ENCODE measurements around the gene GOLGA6L25. TPM values are rescaled to one million over a fixed set of nuclear protein-coding genes. Genes with fewer than 3 reads are reported as not detected.
A peak's percentile ranks its signal among the peaks of the same experiment; 100 is the strongest.
"Not testable (repeated sequence)": the region's sequence is repeated elsewhere in the genome, so short reads cannot be mapped to it uniquely, and the experiment has no call there.

The GOLGA6L25 gene, protein sequence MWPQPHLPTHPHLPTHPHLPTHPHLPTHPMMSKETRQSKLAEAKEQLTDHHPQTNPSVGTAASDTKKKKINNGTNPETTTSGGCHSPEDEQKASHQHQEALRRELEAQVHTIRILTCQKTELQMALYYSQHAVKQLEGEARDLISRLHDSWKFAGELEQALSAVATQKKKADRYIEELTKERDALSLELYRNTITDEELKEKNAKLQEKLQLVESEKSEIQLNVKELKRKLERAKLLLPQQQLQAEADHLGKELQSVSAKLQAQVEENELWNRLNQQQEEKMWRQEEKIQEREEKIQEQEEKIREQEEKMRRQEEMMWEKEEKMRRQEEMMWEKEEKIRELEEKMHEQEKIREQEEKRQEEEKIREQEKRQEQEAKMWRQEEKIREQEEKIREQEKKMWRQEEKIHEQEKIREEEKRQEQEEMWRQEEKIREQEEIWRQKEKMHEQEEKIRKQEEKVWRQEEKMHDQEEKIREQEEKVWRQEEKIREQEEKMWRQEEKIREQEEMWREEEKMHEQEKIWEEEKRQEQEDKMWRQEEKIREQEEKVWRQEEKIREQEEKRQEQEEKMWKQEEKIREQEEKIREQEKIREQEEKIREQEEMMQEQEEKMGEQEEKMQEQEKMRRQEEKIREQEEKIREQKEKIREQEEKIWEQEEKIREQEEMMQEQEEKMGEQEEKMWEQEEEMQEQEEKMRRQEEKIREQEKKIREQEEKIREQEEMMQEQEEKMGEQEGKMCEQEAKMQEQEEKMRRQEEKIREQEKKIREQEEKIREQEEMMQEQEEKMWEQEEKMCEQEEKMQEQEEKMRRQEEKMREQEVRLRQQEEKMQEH
- not detected for total RNA-seq

- H3K4me3 ChIP-seq; H3K9me3 ChIP-seq; H3K27me3 ChIP-seq; DNase-seq (ENCODE audit: low spot score); H3K27ac ChIP-seq; H3K4me1 ChIP-seq; H3K36me3 ChIP-seq: not testable (repeated sequence)
Measured at GRCh38 chr15:28553268-28553667, at the start of gene GOLGA6L25. Gene GOLGA6L25 (plus strand): TSS chr15:28553568. CDS start chr15:28553629, 61 bp downstream.

DNA sequence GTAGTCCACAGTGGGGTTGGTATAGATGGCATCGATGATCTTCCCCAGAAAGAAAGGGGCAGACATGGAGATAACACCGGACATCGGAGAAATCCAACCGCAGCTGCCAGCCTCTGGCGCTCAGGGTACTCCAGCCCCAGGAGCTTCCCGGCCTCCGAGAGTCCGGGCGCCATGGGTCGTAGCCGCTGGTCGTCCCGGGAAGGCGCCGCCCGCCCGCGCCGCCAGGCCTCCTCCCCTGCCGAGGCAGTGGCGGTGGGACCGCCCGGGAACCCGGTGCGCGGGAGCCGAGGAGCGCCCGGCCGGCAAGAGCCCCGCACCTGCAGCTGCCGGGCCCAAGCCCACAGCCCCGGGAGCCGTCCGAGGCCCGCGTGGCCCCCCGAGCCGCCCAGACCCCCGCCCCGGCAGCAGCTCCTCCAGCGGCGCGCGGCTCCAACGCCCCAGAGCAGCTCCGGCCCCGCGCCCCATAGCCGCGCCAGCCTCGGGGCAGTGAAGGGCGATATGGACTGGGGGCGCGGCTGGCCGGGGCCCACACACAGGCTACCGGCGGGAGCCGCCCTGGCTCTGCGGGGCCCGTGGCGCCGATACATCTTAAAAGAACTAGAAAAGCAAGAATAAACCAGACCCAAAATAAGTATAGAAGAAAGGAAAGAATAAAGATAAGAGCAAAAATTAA lies 45.0 kb upstream of the GOLGA6L25 start:
- H3K36me3 ChIP-seq; H3K4me1 ChIP-seq; H3K4me3 ChIP-seq; DNase-seq (ENCODE audit: low spot score); H3K27ac ChIP-seq; H3K9me3 ChIP-seq; H3K27me3 ChIP-seq: not testable (repeated sequence)

GRCh38 chr15:28514128-28514527 lies 39.2 kb upstream of the GOLGA6L25 start:
- not testable (repeated sequence) for H3K4me3 ChIP-seq; H3K9me3 ChIP-seq; H3K27me3 ChIP-seq; H3K36me3 ChIP-seq; DNase-seq (ENCODE audit: low spot score); H3K4me1 ChIP-seq; H3K27ac ChIP-seq

- not testable (repeated sequence) for H3K27ac ChIP-seq; H3K36me3 ChIP-seq; H3K4me1 ChIP-seq; H3K27me3 ChIP-seq; H3K4me3 ChIP-seq; DNase-seq (ENCODE audit: low spot score); H3K9me3 ChIP-seq
Measured at GRCh38 chr15:28515208-28515607, 38.2 kb upstream of the GOLGA6L25 start.

- not testable (repeated sequence) for H3K9me3 ChIP-seq; H3K27ac ChIP-seq; H3K27me3 ChIP-seq; H3K4me1 ChIP-seq; H3K36me3 ChIP-seq; H3K4me3 ChIP-seq; DNase-seq (ENCODE audit: low spot score)
Measured at GRCh38 chr15:28532954-28533353, 20.4 kb upstream of the GOLGA6L25 start, which contains the start of gene GOLGA8G. Gene GOLGA8G (minus strand): TSS chr15:28532971. CDS start chr15:28532909, 62 bp downstream.

DNA sequence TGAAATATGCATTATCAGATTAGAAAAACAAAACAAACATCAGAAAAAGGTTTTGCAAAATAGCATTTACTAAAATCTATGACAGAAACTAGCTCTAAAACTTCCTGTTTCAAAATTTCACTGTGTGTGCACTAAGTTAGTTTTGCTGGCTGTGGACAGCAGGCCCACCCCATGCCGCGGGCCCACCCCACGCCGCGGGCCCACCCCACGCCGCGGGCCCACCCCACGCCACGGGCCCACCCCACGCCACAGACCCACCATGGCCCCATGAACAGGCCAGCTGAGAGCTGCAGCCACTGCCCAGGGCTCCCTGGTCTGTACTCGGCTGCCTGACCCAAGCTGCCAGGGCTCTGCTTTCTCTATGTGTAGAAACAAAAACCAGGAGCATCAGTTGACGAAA lies 20.0 kb downstream of the GOLGA6L25 start:
- DNase-seq (ENCODE audit: low spot score), result peak; percentile 18
- not testable (repeated sequence) for H3K36me3 ChIP-seq, H3K4me3 ChIP-seq, H3K4me1 ChIP-seq, H3K27me3 ChIP-seq, H3K9me3 ChIP-seq, H3K27ac ChIP-seq

DNA sequence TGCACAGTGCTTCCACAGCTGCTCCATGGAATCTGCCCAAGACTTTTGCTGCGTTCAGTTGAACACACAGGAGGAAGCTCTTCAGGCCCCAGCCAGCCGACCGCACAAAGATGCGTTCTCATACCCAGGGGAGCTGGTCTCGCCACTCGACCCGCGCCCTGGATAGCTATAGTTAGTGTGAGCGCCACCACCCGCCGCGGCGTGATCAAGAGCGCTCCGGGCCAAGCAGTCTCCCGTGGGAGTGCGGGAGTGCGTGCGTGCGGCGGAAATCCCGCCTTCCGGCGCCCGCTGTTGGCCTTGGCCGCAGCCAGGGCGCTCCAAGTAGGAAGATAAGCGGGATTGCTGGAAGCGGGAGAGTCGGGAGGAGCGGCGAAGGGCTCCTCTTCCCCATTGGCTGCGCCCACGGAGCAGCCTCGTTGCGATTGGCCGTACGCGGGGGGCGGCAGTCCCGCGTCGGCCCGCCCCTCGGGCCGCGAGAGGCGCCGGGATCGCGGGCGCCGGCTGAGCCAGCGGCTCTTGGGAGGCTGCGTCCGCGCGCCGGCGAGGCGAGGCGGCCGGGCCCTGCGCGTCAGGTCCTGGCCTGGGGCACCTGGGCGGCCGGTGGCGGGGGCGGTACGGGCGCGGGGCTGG lies 35.7 kb downstream of the GOLGA6L25 start:
- not testable (repeated sequence) for H3K4me1 ChIP-seq; H3K27me3 ChIP-seq; DNase-seq (ENCODE audit: low spot score); H3K27ac ChIP-seq; H3K36me3 ChIP-seq; H3K9me3 ChIP-seq
- peak overlapping the region in 1 of 2 donors; percentile 39 for H3K4me3 ChIP-seq

DNA sequence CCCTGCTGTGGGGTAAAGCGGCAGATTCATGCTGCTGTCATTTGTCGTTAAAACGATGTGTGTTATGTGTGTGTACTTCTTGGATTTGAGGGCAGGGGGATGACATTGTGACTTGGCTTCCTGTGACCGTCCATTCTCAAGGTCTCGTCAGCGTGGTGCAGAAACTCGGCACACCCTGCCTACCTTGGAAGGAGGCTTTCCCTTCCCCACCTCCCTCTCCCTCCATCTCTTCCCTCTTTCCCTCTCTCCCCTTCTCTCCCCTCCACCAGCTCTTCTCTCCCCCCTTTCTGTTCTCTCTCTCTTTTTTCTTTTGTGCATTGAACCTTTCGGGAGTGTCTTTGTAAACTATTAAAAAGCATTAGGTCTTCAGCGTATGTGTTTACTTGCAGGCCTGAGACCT lies 36.4 kb downstream of the GOLGA6L25 start:
- not testable (repeated sequence) for DNase-seq (ENCODE audit: low spot score); H3K27me3 ChIP-seq; H3K36me3 ChIP-seq; H3K27ac ChIP-seq; H3K4me1 ChIP-seq; H3K9me3 ChIP-seq
- peak overlapping the region; percentile 41 to 42 for H3K4me3 ChIP-seq

- H3K4me1 ChIP-seq; H3K4me3 ChIP-seq; DNase-seq (ENCODE audit: low spot score); H3K9me3 ChIP-seq; H3K27ac ChIP-seq; H3K36me3 ChIP-seq; H3K27me3 ChIP-seq: not testable (repeated sequence)
Measured at GRCh38 chr15:28592395-28592794, 39.0 kb downstream of the GOLGA6L25 start.

GRCh38 chr15:28593424-28594129 lies 40.2 kb downstream of the GOLGA6L25 start:
- H3K27ac ChIP-seq; DNase-seq (ENCODE audit: low spot score); H3K27me3 ChIP-seq; H3K4me3 ChIP-seq; H3K9me3 ChIP-seq; H3K36me3 ChIP-seq; H3K4me1 ChIP-seq: not testable (repeated sequence)

DNA sequence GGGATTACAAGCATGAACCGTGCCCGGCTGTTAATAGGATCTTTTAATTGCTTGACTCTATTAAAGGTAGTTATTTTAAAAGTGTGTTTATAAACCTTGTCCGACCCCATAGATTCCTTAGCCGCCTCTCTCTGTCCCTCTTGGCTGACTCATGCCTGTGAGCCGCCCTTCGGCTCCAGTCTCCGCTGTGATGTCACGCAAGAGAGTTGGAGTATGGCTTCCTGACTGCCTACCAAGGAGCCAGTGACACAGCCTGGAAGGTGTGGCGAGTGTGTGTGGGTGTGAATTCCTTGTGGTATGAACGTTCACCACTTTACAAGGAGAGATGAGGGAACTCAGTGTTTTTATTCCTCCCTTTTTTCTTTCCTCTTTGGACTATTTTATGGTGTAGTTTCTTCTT lies 44.1 kb downstream of the GOLGA6L25 start:
- H3K27me3 ChIP-seq; H3K27ac ChIP-seq; H3K4me3 ChIP-seq; H3K9me3 ChIP-seq; DNase-seq (ENCODE audit: low spot score); H3K4me1 ChIP-seq; H3K36me3 ChIP-seq: not testable (repeated sequence)

DNA sequence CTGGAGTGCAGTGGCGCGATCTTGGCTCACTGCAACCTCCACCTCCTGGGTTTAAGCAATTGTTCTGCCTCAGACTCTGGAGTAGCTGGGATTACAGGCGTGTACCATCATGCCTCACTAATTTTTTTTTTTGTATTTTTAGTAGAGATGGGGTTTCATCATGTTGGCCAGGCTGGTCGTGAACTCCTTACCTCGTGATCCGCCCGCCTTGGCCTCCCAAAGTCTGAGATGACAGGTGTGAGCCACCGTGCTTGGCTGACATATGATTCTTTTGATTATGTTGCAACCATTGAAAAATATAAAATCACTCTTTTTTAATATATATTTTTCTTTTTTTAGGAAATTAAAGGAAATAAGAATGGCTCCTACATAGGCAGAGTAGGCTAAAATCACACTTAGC lies 44.8 kb downstream of the GOLGA6L25 start:
- H3K27me3 ChIP-seq; DNase-seq (ENCODE audit: low spot score): not testable (repeated sequence)

DNA sequence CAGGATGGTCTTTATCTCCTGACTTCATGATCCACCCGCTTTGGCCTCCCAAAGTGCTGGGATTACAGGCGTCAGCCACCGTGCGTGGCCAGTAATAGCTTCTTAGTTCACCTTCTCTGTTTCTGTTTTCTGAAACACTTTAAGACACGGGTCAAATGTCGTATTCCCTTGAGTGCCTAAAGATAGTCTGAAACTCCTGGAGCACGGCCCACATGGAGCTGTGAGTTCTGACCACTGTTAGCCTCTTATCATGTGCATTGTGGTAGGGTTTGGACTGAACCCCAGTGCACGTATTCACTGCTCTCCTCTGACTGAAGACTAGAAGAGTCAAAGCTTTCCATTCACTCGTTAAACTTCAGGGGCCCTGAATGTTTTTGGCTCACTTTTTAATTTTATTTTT lies 48.8 kb downstream of the GOLGA6L25 start:
- H3K4me3 ChIP-seq; H3K27ac ChIP-seq; H3K27me3 ChIP-seq; H3K4me1 ChIP-seq; H3K9me3 ChIP-seq; H3K36me3 ChIP-seq; DNase-seq (ENCODE audit: low spot score): not testable (repeated sequence)

More for the DNA sequence above, 44.8 kb downstream of the GOLGA6L25 start:
- not testable (repeated sequence) for H3K9me3 ChIP-seq, H3K36me3 ChIP-seq, H3K4me1 ChIP-seq, H3K27ac ChIP-seq, H3K4me3 ChIP-seq

Data from right atrium auricular region (tissue), 2 donors.